Pancreas (tissue), 10 donors: Measurements from ENCODE around the gene OTOA. TPM values are rescaled to one million over a fixed set of nuclear protein-coding genes. Genes with fewer than 3 reads are reported as not detected.
"Not testable (repeated sequence)": the region's sequence is repeated elsewhere in the genome, so short reads cannot be mapped to it uniquely, and the experiment has no call there.

Source experiments
- ATAC-seq, 4 donors: fragments of 200-7000 bp; cut with Tn5 transposase; one replicate each; pipeline versions ENCODE4 v1.8.0 to v1.9.1; 2020; ENCODE audit warnings: mild to moderate bottlenecking in 4 of 4, moderate library complexity in 4 of 4
- DNase-seq, 6 donors: peaks; one replicate each; pipeline ENCODE4 v3.0.0-alpha.2; 2020
- FAIRE-seq: peaks from 2 replicates; lab custom pipeline; 2012; peaks lifted over from hg19 to GRCh38; lab: Jason Lieb, UNC
- H3K27ac ChIP-seq, 4 donors: fragments of 200-600 bp; sonication (generic); 1 replicate in 3 of 4; 2 replicates in 1 of 4; pipeline versions ENCODE4 v1.5.0 to v1.8.0; 2020
- H3K27me3 ChIP-seq, 4 donors: fragments of 200-600 bp; one replicate each; pipeline ENCODE4 v1.8.0; 2021
- H3K36me3 ChIP-seq, 3 donors: fragments of 200-600 bp; sonication (generic) in 1 of 3; one replicate each; pipeline versions ENCODE4 v1.5.0 to v1.8.0; 2020 to 2021
- H3K4me1 ChIP-seq, 3 donors: fragments of 200-600 bp; one replicate each; pipeline ENCODE4 v1.8.0; 2021
- H3K4me3 ChIP-seq, 4 donors: fragments of 200-600 bp; sonication (generic) in 2 of 4; one replicate each; pipeline versions ENCODE4 v1.5.0 to v1.8.0; 2020 to 2021
- H3K9me3 ChIP-seq, 4 donors: fragments of 200-600 bp; one replicate each; pipeline ENCODE4 v1.8.0; 2021
- CTCF ChIP-seq, 4 donors: fragments of 200-600 bp; sonication (generic) in 3 of 4; IDR thresholded peaks; one replicate each; pipeline versions ENCODE4 v1.5.0 to v1.8.0; 2021; ENCODE audit warnings: antibody characterized with exemption in 4 of 4
- WGBS, 2 donors: extraction: QIAGEN DNeasy Blood & Tissue Kit; methylation state at CpG; one replicate each; pipeline ENCODE4 v1.1.7; 2013; 5-methylcytosine and 5-hydroxymethylcytosine counted together
- intact Hi-C, 3 donors: fragments of 100-400 bp; cut with DNase I; formaldehyde crosslinking; loops; one replicate each; pipeline versions ENCODE4 v1.11.1 to v1.14.2; 2022
- polyA plus RNA-seq, 2 donors: library from polyadenylated mRNA; stranded (reverse); fragments of 200-250 nt; gene quantifications; one replicate each; pipeline ENCODE4 v1.2.3, GENCODE V29; 2013
- total RNA-seq, 6 donors: library from RNA; stranded (reverse); fragmentation: NEBNext Ultra II Directional in 4 of 6; extraction: Animal tissue kit (Norgen Biotek cat#: 25700) in 4 of 6; gene quantifications; one replicate each; pipeline versions ENCODE4 v1.2.1 to v1.2.4, GENCODE V29; 2021 to 2023
- donor health status: healthy with polysubstance abuse.
- donor health status: DM: no; HTN: no; CAD: no; lungs with moderate emphysema.
- donor health status: DM: no; HTN: no; CAD: no.
- donor health status: control.
- donor health status: control.
- donor health status: Bipolar disorder and iron deficiency.
- donor health status: DM: yes; HTN: yes; CAD: no.
- donor health status: DM: no; HTN: no; CAD: no.
- donor health status: DM: no; HTN: no; CAD: no.
- donor health status: DM: yes; HTN: yes; CAD: no.

The OTOA gene
- total and polyA plus RNA-seq, 8 donors = 0.04 to 0.50 (median 0.12) TPM; not detected in 4

GRCh38 chr16:21626659-21627277 is 37.0 kb upstream of the OTOA start:
- no peak for TF ChIP-seq CTCF (IDR thresholded peaks at IDR 0.05)
- H3K36me3 ChIP-seq = peaks cover 0 to 8% (median 0%) of the 10 kb centered on the region in 3 donors
- H3K4me3 ChIP-seq = no peak overlapping the region
- no peaks in the 10 kb centered on the region for H3K4me1 ChIP-seq
- H3K27me3 ChIP-seq = no peaks in the 10 kb centered on the region
- peak overlapping the region in 1 of 4 donors; percentile 16 for H3K27ac ChIP-seq
- FAIRE-seq = no peak
- H3K9me3 ChIP-seq = no peaks in the 10 kb centered on the region
- peak in 2 of 4 donors; percentile 48 to 63 for ATAC-seq
- whole genome bisulfite sequencing, 2 donors = 74 to 75% methylated on average over 6 of the region's 6 CpGs
- intact Hi-C loops = no loop called here
- DNase-seq = no peak

GRCh38 chr16:21628121-21628726 is 35.5 kb upstream of the OTOA start:
- Histone ChIP-seq H3K4me1 (no peaks in the 10 kb centered on the region), H3K27me3 (no peaks in the 10 kb centered on the region), H3K27ac (no peak overlapping the region), H3K36me3 (peaks cover 0 to 8% (median 0%) of the 10 kb centered on the region in 3 donors), H3K9me3 (no peaks in the 10 kb centered on the region), H3K4me3 (no peak overlapping the region)
- WGBS, 2 donors = 98% methylated on average over 5 of the region's 5 CpGs
- no peak for FAIRE-seq
- no peak for TF ChIP-seq CTCF (IDR thresholded peaks at IDR 0.05)
- intact Hi-C loops = no loop called here
- no peak for ATAC-seq
- no peak for DNase-seq

- DNase-seq (no peak), ATAC-seq (no peak), FAIRE-seq (no peak)
- no peak overlapping the region for H3K4me3 ChIP-seq
- no peaks in the 10 kb centered on the region for H3K27me3 ChIP-seq
- intact Hi-C loops = no loop called here
- peaks cover 0 to 8% (median 0%) of the 10 kb centered on the region in 3 donors for H3K36me3 ChIP-seq
- H3K9me3 ChIP-seq = no peaks in the 10 kb centered on the region
- 97 to 98% methylated on average over 5 of the region's 5 CpGs for WGBS, 2 donors
- no peak for TF ChIP-seq CTCF (IDR thresholded peaks at IDR 0.05)
- H3K4me1 ChIP-seq = no peaks in the 10 kb centered on the region
- no peak overlapping the region for H3K27ac ChIP-seq
Observed at GRCh38 chr16:21628772-21629171, 35.0 kb upstream of the OTOA start.

GRCh38 chr16:21629616-21630539 is 33.9 kb upstream of the OTOA start:
- H3K4me3 ChIP-seq, H3K36me3 ChIP-seq, DNase-seq, H3K27me3 ChIP-seq, ATAC-seq, intact Hi-C loops, FAIRE-seq, H3K9me3 ChIP-seq, H3K4me1 ChIP-seq, H3K27ac ChIP-seq: not testable (repeated sequence)
- 97 to 98% methylated on average over 32 to 37 of the region's 37 CpGs for WGBS, 2 donors

GRCh38 chr16:21630866-21631265 is 32.9 kb upstream of the OTOA start:
- intact Hi-C loops, H3K9me3 ChIP-seq, H3K27me3 ChIP-seq, H3K4me1 ChIP-seq, ATAC-seq, FAIRE-seq, H3K4me3 ChIP-seq, H3K36me3 ChIP-seq, H3K27ac ChIP-seq, DNase-seq: not testable (repeated sequence)
- 74 to 76% methylated on average over 6 of the region's 6 CpGs for WGBS, 2 donors

- ATAC-seq, H3K4me3 ChIP-seq, intact Hi-C loops, H3K36me3 ChIP-seq, H3K4me1 ChIP-seq, DNase-seq, FAIRE-seq, H3K27me3 ChIP-seq, H3K9me3 ChIP-seq, H3K27ac ChIP-seq: not testable (repeated sequence)
- WGBS, 2 donors = 82 to 86% methylated on average over 8 of the region's 8 CpGs
Observed at GRCh38 chr16:21631376-21631775, 32.4 kb upstream of the OTOA start.

GRCh38 chr16:21631951-21632575 is 31.7 kb upstream of the OTOA start:
- not testable (repeated sequence) for FAIRE-seq, DNase-seq, H3K27me3 ChIP-seq

More at GRCh38 chr16:21631951-21632575, 31.7 kb upstream of the OTOA start:
- H3K36me3 ChIP-seq, ATAC-seq, H3K27ac ChIP-seq, H3K9me3 ChIP-seq, H3K4me1 ChIP-seq, intact Hi-C loops, H3K4me3 ChIP-seq: not testable (repeated sequence)
- WGBS, 2 donors = 83 to 88% methylated on average over 5 of the region's 5 CpGs
